Measurements from ENCODE around the gene CEP128. TPM values are rescaled to one million over a fixed set of nuclear protein-coding genes. Genes with fewer than 3 reads are reported as not detected.

The CEP128 gene
- total RNA-seq, 2 experiments from 2014 or later: 12.3 to 13.0 TPM

GRCh38 chr14:80958226-80958625 is 16.7 kb upstream of the CEP128 start:
- Mint-ChIP-seq H3K4me1 (ENCODE audit: low read depth) (peaks cover 56% of the 10 kb centered on the region), H3K36me3 (ENCODE audit: low read depth) (no peaks in the 10 kb centered on the region), H3K27ac (peak overlapping the region; percentile 78), H3K4me3 (peak overlapping the region; percentile 65), H3K9me3 (no peaks in the 10 kb centered on the region), H3K27me3 (no peaks in the 10 kb centered on the region)
- no peaks in the 10 kb centered on the region for H3K27me3 ChIP-seq (ENCODE audit: control insufficient read depth in 1 of 2, insufficient read depth in 2 of 2, low read length in 2 of 2)
- no peak for TF ChIP-seq CTCF (IDR thresholded peaks at IDR 0.05)
- CTCF ChIA-PET: interaction anchor here (1.3 kb wide), 1 partner anchor 29 kb away, joined by 4 read pairs; no protein-coding TSS in a partner anchor
- DNase-seq: no peak
- H3K27ac ChIP-seq (ENCODE audit: low read depth in 1 of 2, low read length in 2 of 2): no peak overlapping the region
- H3K36me3 ChIP-seq (ENCODE audit: insufficient read depth, low read length): no peaks in the 10 kb centered on the region
- ATAC-seq (ENCODE audit: poor library complexity): no peak
- POLR2A ChIA-PET: interaction anchor here (1.8 to 2.5 kb wide), 3 partner anchors 27 to 263 kb away, joined by 5 to 14 read pairs (median 11); partner anchors contain the start of gene GTF2A1
- peaks cover 18% of the 10 kb centered on the region for H3K4me1 ChIP-seq (ENCODE audit: insufficient read depth, low read length)
- no peak overlapping the region for H3K4me3 ChIP-seq (ENCODE audit: low read length)
- intact Hi-C loops (cut with DNase I, micrococcal nuclease): loop anchor here in 1 of 2 experiments (5.0 kb wide), 1 partner anchor 254 kb away; no protein-coding TSS in a partner anchor
- no peaks in the 10 kb centered on the region for H3K9me3 ChIP-seq (ENCODE audit: control insufficient read depth in 1 of 2, insufficient read depth in 1 of 2, low read length in 2 of 2)

GRCh38 chr14:80957613-80958012 is 16.1 kb upstream of the CEP128 start:
- Mint-ChIP-seq H3K27me3 (no peaks in the 10 kb centered on the region), H3K4me1 (ENCODE audit: low read depth) (peaks cover 56% of the 10 kb centered on the region), H3K27ac (peak overlapping the region; percentile 78), H3K9me3 (no peaks in the 10 kb centered on the region), H3K36me3 (ENCODE audit: low read depth) (no peaks in the 10 kb centered on the region), H3K4me3 (peak overlapping the region; percentile 1)
- Histone ChIP-seq H3K4me1 (ENCODE audit: insufficient read depth, low read length) (peaks cover 18% of the 10 kb centered on the region), H3K27me3 (ENCODE audit: control insufficient read depth in 1 of 2, insufficient read depth in 2 of 2, low read length in 2 of 2) (no peaks in the 10 kb centered on the region), H3K27ac (ENCODE audit: low read depth in 1 of 2, low read length in 2 of 2) (no peak overlapping the region), H3K9me3 (ENCODE audit: control insufficient read depth in 1 of 2, insufficient read depth in 1 of 2, low read length in 2 of 2) (no peaks in the 10 kb centered on the region), H3K4me3 (ENCODE audit: low read length) (no peak overlapping the region), H3K36me3 (ENCODE audit: insufficient read depth, low read length) (no peaks in the 10 kb centered on the region)
- ATAC-seq (ENCODE audit: poor library complexity) (no peak), DNase-seq (no peak)
- intact Hi-C loops (cut with DNase I, micrococcal nuclease): loop anchor here in 1 of 2 experiments (5.0 kb wide), 1 partner anchor 255 kb away; no protein-coding TSS in a partner anchor
- ChIA-PET POLR2A (interaction anchor here (0.8 to 2.5 kb wide), 2 partner anchors 26 to 263 kb away, joined by 3 to 11 read pairs; partner anchors contain the start of gene GTF2A1), CTCF (interaction anchor here (2.8 kb wide), 1 partner anchor 29 kb away, joined by 14 read pairs; no protein-coding TSS in a partner anchor)
- TF ChIP-seq CTCF (IDR thresholded peaks at IDR 0.05): no peak

GRCh38 chr14:80956922-80957321 is 15.4 kb upstream of the CEP128 start:
- no peak overlapping the region for H3K27ac Mint-ChIP-seq
- Histone ChIP-seq H3K9me3 (ENCODE audit: control insufficient read depth in 1 of 2, insufficient read depth in 1 of 2, low read length in 2 of 2) (no peaks in the 10 kb centered on the region), H3K4me1 (ENCODE audit: insufficient read depth, low read length) (peaks cover 18% of the 10 kb centered on the region), H3K36me3 (ENCODE audit: insufficient read depth, low read length) (no peaks in the 10 kb centered on the region), H3K27ac (ENCODE audit: low read depth in 1 of 2, low read length in 2 of 2) (no peak overlapping the region), H3K4me3 (ENCODE audit: low read length) (no peak overlapping the region), H3K27me3 (ENCODE audit: control insufficient read depth in 1 of 2, insufficient read depth in 2 of 2, low read length in 2 of 2) (no peaks in the 10 kb centered on the region)
- intact Hi-C loops (cut with DNase I, micrococcal nuclease): loop anchor here in 1 of 2 experiments (5.0 kb wide), 1 partner anchor 255 kb away; no protein-coding TSS in a partner anchor
- H3K9me3 Mint-ChIP-seq: no peaks in the 10 kb centered on the region
- peaks cover 56% of the 10 kb centered on the region for H3K4me1 Mint-ChIP-seq (ENCODE audit: low read depth)
- POLR2A ChIA-PET: interaction anchor here (0.8 kb wide), 1 partner anchor 25 kb away, joined by 3 read pairs; no protein-coding TSS in a partner anchor
- CTCF ChIA-PET: interaction anchor here (1.0 to 2.8 kb wide), 2 partner anchors 17 to 30 kb away, joined by 3 to 14 read pairs; no protein-coding TSS in a partner anchor
- ATAC-seq (ENCODE audit: poor library complexity) (no peak), DNase-seq (no peak)
- no peaks in the 10 kb centered on the region for H3K36me3 Mint-ChIP-seq (ENCODE audit: low read depth)
- TF ChIP-seq CTCF (IDR thresholded peaks at IDR 0.05): no peak
- H3K27me3 Mint-ChIP-seq: no peaks in the 10 kb centered on the region
- peak overlapping the region; percentile 39 for H3K4me3 Mint-ChIP-seq
